Astrocyte (in vitro differentiated cells and primary cell): ENCODE data around the gene MMP17. TPM values are rescaled to one million over a fixed set of nuclear protein-coding genes. Genes with fewer than 3 reads are reported as not detected.
"Not testable (repeated sequence)": the region's sequence is repeated elsewhere in the genome, so short reads cannot be mapped to it uniquely, and the experiment has no call there.

Experiments
- DNase-seq: peaks from one replicate; pipeline ENCODE4 v3.0.0-alpha.2; 2010; ENCODE audit warnings: low read depth
- FAIRE-seq: peaks from 2 replicates; lab custom pipeline; 2011; peaks lifted over from hg19 to GRCh38; lab: Jason Lieb, UNC
- H2AFZ ChIP-seq: 2 replicates; pipeline ENCODE4 v1.6.0; 2012; ENCODE audit warnings: low read depth, low read length, inconsistent platforms
- H3K27ac ChIP-seq: 2 replicates; pipeline ENCODE4 v1.5.1; 2011; ENCODE audit warnings: low read depth, low read length, inconsistent platforms
- H3K27me3 ChIP-seq: 2 replicates; pipeline ENCODE4 v1.6.0; 2011; ENCODE audit warnings: low read length, inconsistent platforms; ENCODE audit not compliant: insufficient read depth
- H3K36me3 ChIP-seq: 2 replicates; pipeline ENCODE4 v1.5.1; 2011; ENCODE audit warnings: low read length, inconsistent platforms; ENCODE audit not compliant: insufficient read depth
- H3K4me1 ChIP-seq: 2 replicates; pipeline ENCODE4 v1.5.1; 2011; ENCODE audit warnings: low read length, inconsistent platforms; ENCODE audit not compliant: insufficient read depth
- H3K4me2 ChIP-seq: 2 replicates; pipeline ENCODE4 v1.6.0; 2012; ENCODE audit warnings: low read length, inconsistent platforms
- H3K4me3 ChIP-seq: 2 replicates; pipeline ENCODE4 v1.5.1; 2011; ENCODE audit warnings: low read depth, mild to moderate bottlenecking, low read length, inconsistent platforms; ENCODE audit not compliant: insufficient read depth
- H3K79me2 ChIP-seq: 2 replicates; pipeline ENCODE4 v1.6.0; 2012; ENCODE audit warnings: mild to moderate bottlenecking, low read length, inconsistent platforms; ENCODE audit not compliant: insufficient read depth
- H3K9ac ChIP-seq: 2 replicates; pipeline ENCODE4 v1.6.0; 2012; ENCODE audit warnings: mild to moderate bottlenecking, low read length, inconsistent platforms
- H3K9me3 ChIP-seq: 2 replicates; pipeline ENCODE4 v1.5.1; 2012; ENCODE audit warnings: low read depth, mild to moderate bottlenecking, low read length, inconsistent platforms; ENCODE audit not compliant: insufficient read depth
- H4K20me1 ChIP-seq: 2 replicates; pipeline ENCODE4 v1.6.0; 2012; ENCODE audit warnings: low read length, inconsistent platforms; ENCODE audit not compliant: insufficient read depth
- H3K27ac Mint-ChIP-seq: one replicate; pipeline ENCODE4 v1.8.0; 2021; ENCODE audit warnings: mild to moderate bottlenecking, mixed read lengths; ENCODE audit not compliant: unreplicated experiment
- H3K27me3 Mint-ChIP-seq: one replicate; pipeline ENCODE4 v1.8.0; 2021; ENCODE audit warnings: low read depth, mixed read lengths; ENCODE audit not compliant: unreplicated experiment
- H3K36me3 Mint-ChIP-seq: one replicate; pipeline ENCODE4 v1.8.0; 2021; ENCODE audit warnings: low read depth, mixed read lengths; ENCODE audit not compliant: unreplicated experiment
- H3K4me1 Mint-ChIP-seq: one replicate; pipeline ENCODE4 v1.8.0; 2021; ENCODE audit warnings: low read depth, mixed read lengths; ENCODE audit not compliant: unreplicated experiment
- H3K4me3 Mint-ChIP-seq: one replicate; pipeline ENCODE4 v1.8.0; 2021; ENCODE audit warnings: mild to moderate bottlenecking, moderate library complexity, mixed read lengths; ENCODE audit not compliant: unreplicated experiment
- H3K9me3 Mint-ChIP-seq: one replicate; pipeline ENCODE4 v1.8.0; 2021; ENCODE audit warnings: mild to moderate bottlenecking, mixed read lengths; ENCODE audit not compliant: unreplicated experiment
- CTCF ChIP-seq: IDR thresholded peaks from 2 replicates; pipeline ENCODE4 v1.5.1; 2011; ENCODE audit warnings: low read depth, mild to moderate bottlenecking, inconsistent platforms, low read length, moderate library complexity; ENCODE audit not compliant: insufficient read depth
- EZH2 ChIP-seq: IDR thresholded peaks from 2 replicates; pipeline ENCODE4 v1.6.1; 2012; ENCODE audit warnings: mild to moderate bottlenecking, low read length, inconsistent platforms; ENCODE audit not compliant: insufficient read depth
- total RNA-seq: library from RNA; stranded (reverse); gene quantifications from 2 replicates; pipeline ENCODE4 v1.2.1, GENCODE V29; 2021

MMP17 gene
- total RNA-seq, 1 donor from 2014 or later, result 8.4 TPM

DNA sequence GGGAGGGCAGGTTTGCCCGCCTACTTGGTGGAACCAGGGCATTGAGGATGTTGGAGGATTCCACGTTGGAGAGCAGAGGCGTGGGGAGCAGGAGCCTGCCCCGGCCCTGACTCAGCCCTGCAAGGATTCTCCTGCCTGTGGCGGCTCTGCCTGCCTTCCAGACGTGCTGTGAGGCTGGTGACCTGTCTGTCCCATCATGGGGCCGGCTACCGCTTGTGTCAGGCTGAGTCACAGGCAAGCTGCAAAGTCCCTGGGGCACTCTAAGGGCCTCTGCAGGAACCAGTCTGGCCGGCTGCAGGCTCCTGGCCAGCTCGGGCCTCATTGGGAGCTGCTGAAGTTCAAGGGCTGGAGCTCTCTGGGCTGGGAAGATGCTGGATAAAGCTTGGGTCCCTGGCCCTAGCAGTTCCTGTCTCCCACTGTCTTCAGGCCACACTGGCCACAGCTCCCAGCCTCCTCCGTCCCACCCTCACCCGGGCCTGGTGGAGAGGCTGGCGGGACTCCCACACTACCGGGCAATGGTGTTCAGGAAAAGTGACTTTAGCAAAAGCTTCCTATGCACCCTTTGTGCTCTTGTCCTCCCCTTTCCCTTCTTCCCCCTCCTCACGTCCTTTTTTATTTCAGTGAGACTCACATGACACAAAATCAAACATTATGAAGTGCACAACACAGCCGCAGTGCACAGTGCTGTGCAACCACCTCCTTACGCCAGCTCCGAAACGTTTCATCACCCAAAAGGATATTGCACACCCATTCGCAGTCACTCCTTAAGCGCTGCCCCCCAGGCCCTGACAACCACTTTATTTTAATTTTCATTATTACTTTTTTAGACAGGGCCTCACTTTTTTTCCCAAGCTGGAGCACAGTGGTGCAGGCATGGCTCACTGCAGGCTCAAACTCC lies 44.2 kb downstream of the MMP17 start:
- Mint-ChIP-seq H3K36me3 (no peaks in the 10 kb centered on the region), H3K27me3 (peaks cover 6% of the 10 kb centered on the region), H3K27ac (peak overlapping the region; percentile 85), H3K4me3 (no peak overlapping the region), H3K9me3 (peaks cover 2% of the 10 kb centered on the region), H3K4me1 (peaks cover 7% of the 10 kb centered on the region)
- Histone ChIP-seq H3K4me3 (no peak overlapping the region), H3K36me3 (no peaks in the 10 kb centered on the region), H3K79me2 (no peaks in the 10 kb centered on the region), H3K4me1 (peaks cover 17% of the 10 kb centered on the region), H3K4me2 (peak overlapping the region; percentile 40), H4K20me1 (no peaks in the 10 kb centered on the region), H2AFZ (peak overlapping the region; percentile 54), H3K9ac (peak overlapping the region; percentile 54), H3K27ac (peak overlapping the region; percentile 48), H3K9me3 (no peaks in the 10 kb centered on the region), H3K27me3 (no peaks in the 10 kb centered on the region)
- DNase-seq (peak; percentile 60), FAIRE-seq (no peak)
- TF ChIP-seq CTCF (no peak), EZH2 (no peak)

DNA sequence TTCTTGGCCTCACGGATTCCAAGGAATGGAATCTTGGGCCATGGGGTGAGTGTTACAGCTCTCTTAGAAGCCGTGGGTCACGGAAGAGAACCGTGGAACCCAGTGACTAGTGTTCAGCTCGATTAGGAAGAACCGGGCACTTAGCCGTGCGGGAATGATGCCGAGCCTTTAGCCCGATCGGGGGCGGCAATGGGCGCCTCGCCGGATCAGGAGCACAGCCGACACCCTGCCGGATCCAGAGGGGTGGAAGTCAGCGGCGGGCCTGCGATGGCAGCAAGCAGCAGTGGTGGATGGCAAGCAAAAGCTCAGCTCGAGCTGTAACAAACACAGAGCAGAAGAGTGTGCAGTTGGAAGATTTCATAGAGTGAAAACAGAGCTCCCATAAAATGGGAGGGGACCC lies 45.1 kb downstream of the MMP17 start:
- FAIRE-seq, result no peak
- H3K27ac Mint-ChIP-seq, result no peak overlapping the region

GRCh38 chr12:131874972-131875371 lies 46.8 kb downstream of the MMP17 start:
- H3K9ac ChIP-seq, H3K27me3 Mint-ChIP-seq, H3K4me3 ChIP-seq, H3K36me3 Mint-ChIP-seq, H3K4me2 ChIP-seq, H2AFZ ChIP-seq, H3K27me3 ChIP-seq, H4K20me1 ChIP-seq, FAIRE-seq, H3K79me2 ChIP-seq, H3K27ac ChIP-seq, H3K4me1 Mint-ChIP-seq, H3K36me3 ChIP-seq, H3K9me3 ChIP-seq, DNase-seq, H3K4me3 Mint-ChIP-seq, H3K27ac Mint-ChIP-seq, H3K9me3 Mint-ChIP-seq: not testable (repeated sequence)
- peaks cover 14% of the 10 kb centered on the region for H3K4me1 ChIP-seq

More for the DNA sequence above, 45.1 kb downstream of the MMP17 start:
- Histone ChIP-seq H3K9me3 (no peaks in the 10 kb centered on the region), H3K4me2 (no peak overlapping the region), H3K4me1 (peaks cover 17% of the 10 kb centered on the region), H4K20me1 (no peaks in the 10 kb centered on the region), H3K36me3 (no peaks in the 10 kb centered on the region), H3K9ac (no peak overlapping the region), H3K27ac (no peak overlapping the region), H2AFZ (no peak overlapping the region), H3K79me2 (no peaks in the 10 kb centered on the region), H3K27me3 (no peaks in the 10 kb centered on the region), H3K4me3 (no peak overlapping the region)
- H3K4me1 Mint-ChIP-seq, result peaks cover 7% of the 10 kb centered on the region
- DNase-seq, result no peak
- peaks cover 6% of the 10 kb centered on the region for H3K27me3 Mint-ChIP-seq
- TF ChIP-seq CTCF, result no peak
- TF ChIP-seq EZH2, result no peak
- no peak overlapping the region for H3K4me3 Mint-ChIP-seq
- no peaks in the 10 kb centered on the region for H3K36me3 Mint-ChIP-seq
- peaks cover 2% of the 10 kb centered on the region for H3K9me3 Mint-ChIP-seq

GRCh38 chr12:131877216-131877615 lies 49.0 kb downstream of the MMP17 start:
- not testable (repeated sequence) for H3K36me3 ChIP-seq, H3K4me3 Mint-ChIP-seq, H3K27me3 Mint-ChIP-seq, H3K4me3 ChIP-seq, H3K36me3 Mint-ChIP-seq, H3K9ac ChIP-seq, DNase-seq, H3K9me3 Mint-ChIP-seq, H3K4me1 ChIP-seq, H2AFZ ChIP-seq, H4K20me1 ChIP-seq, H3K27me3 ChIP-seq, H3K4me2 ChIP-seq, H3K9me3 ChIP-seq, H3K79me2 ChIP-seq, H3K27ac ChIP-seq, H3K4me1 Mint-ChIP-seq, H3K27ac Mint-ChIP-seq, FAIRE-seq
